Left lung (tissue), 10 donors: ENCODE results near the gene PLCH1. TPM values are rescaled to one million over a fixed set of nuclear protein-coding genes. Genes with fewer than 3 reads are reported as not detected.

Experiments
- ATAC-seq: fragments of 200-7000 bp; cut with Tn5 transposase; one replicate; pipeline ENCODE4 v1.9.1; 2020; ENCODE audit warnings: moderate library complexity
- DNase-seq, 4 donors: peaks; one replicate each; pipeline ENCODE4 v3.0.0-alpha.2; 2013 to 2020
- H3K27ac ChIP-seq, 2 donors: fragments of 200-600 bp; sonication (generic) in 1 of 2; one replicate each; pipeline versions ENCODE4 v1.5.0 to v1.8.0; 2020 to 2021
- H3K27me3 ChIP-seq, 2 donors: fragments of 200-600 bp; sonication (generic) in 1 of 2; one replicate each; pipeline versions ENCODE4 v1.5.0 to v1.8.0; 2020 to 2021
- H3K36me3 ChIP-seq, 2 donors: fragments of 200-600 bp; sonication (generic) in 1 of 2; one replicate each; pipeline versions ENCODE4 v1.5.0 to v1.8.0; 2020 to 2021
- H3K4me1 ChIP-seq, 2 donors: fragments of 200-600 bp; one replicate each; pipeline ENCODE4 v1.8.0; 2021
- H3K4me3 ChIP-seq, 2 donors: fragments of 200-600 bp; sonication (generic) in 1 of 2; one replicate each; pipeline versions ENCODE4 v1.5.0 to v1.8.0; 2020 to 2021; ENCODE audit warnings: mild to moderate bottlenecking in 1 of 2
- H3K9me3 ChIP-seq, 2 donors: fragments of 200-600 bp; sonication (generic) in 1 of 2; one replicate each; pipeline versions ENCODE4 v1.5.0 to v1.8.0; 2020 to 2021
- CTCF ChIP-seq, 2 donors: fragments of 200-600 bp; sonication (generic) in 1 of 2; IDR thresholded peaks; one replicate each; pipeline versions ENCODE4 v1.5.0 to v1.8.0; 2021; ENCODE audit warnings: antibody characterized with exemption in 2 of 2
- intact Hi-C, 2 donors: fragments of 100-400 bp; cut with DNase I; formaldehyde crosslinking; loops; one replicate each; pipeline versions ENCODE4 v1.11.2 to v1.14.2; 2022
- polyA plus RNA-seq, 6 donors: library from polyadenylated mRNA; unstranded; fragments of 120-200 nt; gene quantifications; one replicate each; pipeline ENCODE4 v1.2.1, GENCODE V29; 2013; ENCODE audit not compliant: insufficient read length in 6 of 6
- total RNA-seq, 2 donors: library from RNA; stranded (reverse); fragmentation: NEBNext Ultra II Directional; extraction: Animal tissue kit (Norgen Biotek cat#: 25700); gene quantifications; one replicate each; pipeline ENCODE4 v1.2.1, GENCODE V29; 2021
- donor health status: DM: no; HTN: yes; CAD: no.
- donor health status: DM: no; HTN: no; CAD: no.

PLCH1 gene
- total and polyA plus RNA-seq, 8 donors, result 8.5 to 33.8 (median 23.7) TPM

GRCh38 chr3:155441026-155441425, 303.8 kb downstream of the PLCH1 start:
- Histone ChIP-seq H3K4me1 (no peaks in the 10 kb centered on the region), H3K27me3 (no peaks in the 10 kb centered on the region), H3K36me3 (no peaks in the 10 kb centered on the region), H3K9me3 (no peaks in the 10 kb centered on the region), H3K4me3 (no peak overlapping the region), H3K27ac (no peak overlapping the region)
- ATAC-seq, result no peak
- no peak for DNase-seq
- TF ChIP-seq CTCF (IDR thresholded peaks at IDR 0.05), result no peak
- intact Hi-C loops, result no loop called here

GRCh38 chr3:155435821-155436220, 309.1 kb downstream of the PLCH1 start:
- TF ChIP-seq CTCF (IDR thresholded peaks at IDR 0.05), result no peak
- DNase-seq (no peak), ATAC-seq (no peak)
- H3K9me3 ChIP-seq, result no peaks in the 10 kb centered on the region
- no peak overlapping the region for H3K4me3 ChIP-seq
- H3K27me3 ChIP-seq, result no peaks in the 10 kb centered on the region
- H3K27ac ChIP-seq, result no peak overlapping the region
- H3K36me3 ChIP-seq, result no peaks in the 10 kb centered on the region
- no peaks in the 10 kb centered on the region for H3K4me1 ChIP-seq
- intact Hi-C loops, result no loop called here

GRCh38 chr3:155431856-155432570, 312.9 kb downstream of the PLCH1 start:
- no peak for ATAC-seq
- H3K9me3 ChIP-seq, result peaks cover 0 to 24% of the 10 kb centered on the region in 2 donors
- no peak for TF ChIP-seq CTCF (IDR thresholded peaks at IDR 0.05)
- H3K4me3 ChIP-seq, result no peak overlapping the region
- no peak overlapping the region for H3K27ac ChIP-seq
- no peak for DNase-seq
- H3K36me3 ChIP-seq, result no peaks in the 10 kb centered on the region
- no peaks in the 10 kb centered on the region for H3K4me1 ChIP-seq
- no peaks in the 10 kb centered on the region for H3K27me3 ChIP-seq
- intact Hi-C loops, result no loop called here

GRCh38 chr3:155428563-155428962, 316.3 kb downstream of the PLCH1 start:
- intact Hi-C loops, result no loop called here
- no peaks in the 10 kb centered on the region for H3K36me3 ChIP-seq
- H3K4me1 ChIP-seq, result no peaks in the 10 kb centered on the region
- ATAC-seq (no peak), DNase-seq (no peak)
- no peak overlapping the region for H3K27ac ChIP-seq
- no peak for TF ChIP-seq CTCF (IDR thresholded peaks at IDR 0.05)
- peaks cover 0 to 32% of the 10 kb centered on the region in 2 donors for H3K9me3 ChIP-seq
- H3K4me3 ChIP-seq, result no peak overlapping the region
- no peaks in the 10 kb centered on the region for H3K27me3 ChIP-seq

- intact Hi-C loops, result no loop called here
- H3K27me3 ChIP-seq, result no peaks in the 10 kb centered on the region
- no peak overlapping the region for H3K27ac ChIP-seq
- H3K9me3 ChIP-seq, result peaks cover 0 to 32% of the 10 kb centered on the region in 2 donors
- TF ChIP-seq CTCF (IDR thresholded peaks at IDR 0.05), result no peak
- H3K36me3 ChIP-seq, result no peaks in the 10 kb centered on the region
- DNase-seq, result peak in 1 of 4 donors; percentile 36
- H3K4me1 ChIP-seq, result no peaks in the 10 kb centered on the region
- no peak overlapping the region for H3K4me3 ChIP-seq
- peak; percentile 66 for ATAC-seq
Measured at GRCh38 chr3:155426524-155427230, 318.2 kb downstream of the PLCH1 start.
